Stimulated activated CD8-positive, alpha-beta memory T cell treated with anti-CD3 and anti-CD28 coated beads, Interleukin-2, amount 100 ng/mL, for 1 hour (primary cell): ENCODE data around the gene ZMYM4.
"Not testable (repeated sequence)": the region's sequence is repeated elsewhere in the genome, so short reads cannot be mapped to it uniquely, and the experiment has no call there.

ENCODE experiments used
- DNase-seq, 2 donors: peaks; one replicate each; pipeline ENCODE4 v3.0.0-alpha.2; 2020; ENCODE audit warnings: low read depth in 2 of 2

Gene ZMYM4

GRCh38 chr1:35326246-35326866, 57.8 kb downstream of the ZMYM4 start:
- no peak for DNase-seq

- DNase-seq: not testable (repeated sequence)
Measured at GRCh38 chr1:35331618-35332017, 63.1 kb downstream of the ZMYM4 start.

GRCh38 chr1:35334485-35334884, 66.0 kb downstream of the ZMYM4 start:
- no peak for DNase-seq

GRCh38 chr1:35340519-35340918, 72.0 kb downstream of the ZMYM4 start:
- DNase-seq: no peak

GRCh38 chr1:35345439-35345981, 77.0 kb downstream of the ZMYM4 start:
- no peak for DNase-seq

GRCh38 chr1:35350872-35351271, 82.4 kb downstream of the ZMYM4 start:
- DNase-seq: no peak

GRCh38 chr1:35359995-35360394, 91.5 kb downstream of the ZMYM4 start:
- DNase-seq: no peak

GRCh38 chr1:35361638-35362037, 93.1 kb downstream of the ZMYM4 start:
- DNase-seq: no peak

GRCh38 chr1:35364741-35365140, 96.2 kb downstream of the ZMYM4 start:
- DNase-seq: no peak

GRCh38 chr1:35367914-35368313, 99.4 kb downstream of the ZMYM4 start:
- DNase-seq: no peak

GRCh38 chr1:35369922-35370671, 101.6 kb downstream of the ZMYM4 start:
- DNase-seq: no peak

- no peak for DNase-seq
Measured at GRCh38 chr1:35371506-35371905, 103.0 kb downstream of the ZMYM4 start.

GRCh38 chr1:35377555-35377954, 109.0 kb downstream of the ZMYM4 start:
- DNase-seq: no peak

- DNase-seq: no peak
Measured at GRCh38 chr1:35379317-35380000, 111.0 kb downstream of the ZMYM4 start.

- not testable (repeated sequence) for DNase-seq
Measured at GRCh38 chr1:35380111-35380510, 111.6 kb downstream of the ZMYM4 start.

GRCh38 chr1:35382107-35382506, 113.6 kb downstream of the ZMYM4 start:
- DNase-seq: no peak

- DNase-seq: no peak
Measured at GRCh38 chr1:35386290-35386689, 117.8 kb downstream of the ZMYM4 start.

- DNase-seq: no peak
Measured at GRCh38 chr1:35386959-35387358, 118.5 kb downstream of the ZMYM4 start.

GRCh38 chr1:35390600-35391494, 122.3 kb downstream of the ZMYM4 start:
- DNase-seq: no peak

GRCh38 chr1:35394386-35394785, 125.9 kb downstream of the ZMYM4 start:
- DNase-seq: no peak

GRCh38 chr1:35398739-35399138, 130.2 kb downstream of the ZMYM4 start:
- no peak for DNase-seq

- no peak for DNase-seq
Measured at GRCh38 chr1:35401049-35401448, 132.5 kb downstream of the ZMYM4 start.
